NCI-H2196 treated with DMSO at 0.1 percent for 48 hours (cell line): ENCODE results near the gene G2E3.
"Not testable (repeated sequence)": the region's sequence is repeated elsewhere in the genome, so short reads cannot be mapped to it uniquely, and the experiment has no call there.

Experiments used
- DNase-seq: peaks from one replicate; lab custom pipeline; 2025; ENCODE audit not compliant: unreplicated experiment; lab: John Stamatoyannopoulos, UW

The G2E3 gene

GRCh38 chr14:30560581-30560980 is 1.6 kb downstream of the G2E3 start:
- no peak for DNase-seq

GRCh38 chr14:30564235-30564867 is 5.4 kb downstream of the G2E3 start:
- DNase-seq = no peak

- DNase-seq = no peak
These were observed 5.9 kb downstream of the G2E3 start for GRCh38 chr14:30564868-30565248.

- no peak for DNase-seq
These were observed 10.4 kb downstream of the G2E3 start for GRCh38 chr14:30569216-30569902.

- no peak for DNase-seq
These were observed 10.9 kb downstream of the G2E3 start for GRCh38 chr14:30569903-30570226.

GRCh38 chr14:30572237-30572636 is 13.3 kb downstream of the G2E3 start:
- DNase-seq = no peak

- no peak for DNase-seq
These were observed 13.8 kb downstream of the G2E3 start for GRCh38 chr14:30572771-30573170.

- DNase-seq = no peak
These were observed 14.4 kb downstream of the G2E3 start for GRCh38 chr14:30573226-30573814.

- no peak for DNase-seq
These were observed 15.0 kb downstream of the G2E3 start for GRCh38 chr14:30573966-30574365.

GRCh38 chr14:30574777-30575176 is 15.8 kb downstream of the G2E3 start:
- DNase-seq = not testable (repeated sequence)

- DNase-seq = not testable (repeated sequence)
These were observed 17.4 kb downstream of the G2E3 start for GRCh38 chr14:30576333-30576732.

- no peak for DNase-seq
These were observed 21.8 kb downstream of the G2E3 start for GRCh38 chr14:30580616-30581282.

- no peak for DNase-seq
These were observed 22.3 kb downstream of the G2E3 start for GRCh38 chr14:30581283-30581625.

- DNase-seq = no peak
These were observed 23.4 kb downstream of the G2E3 start for GRCh38 chr14:30582376-30582775.

- no peak for DNase-seq
These were observed 25.2 kb downstream of the G2E3 start for GRCh38 chr14:30584058-30584630.

GRCh38 chr14:30585204-30585603 is 26.2 kb downstream of the G2E3 start:
- DNase-seq = no peak

GRCh38 chr14:30587141-30587540 is 28.2 kb downstream of the G2E3 start:
- DNase-seq = no peak

GRCh38 chr14:30588873-30589272 is 29.9 kb downstream of the G2E3 start:
- no peak for DNase-seq

GRCh38 chr14:30596935-30597334 is 38.0 kb downstream of the G2E3 start:
- no peak for DNase-seq

GRCh38 chr14:30597504-30597903 is 38.5 kb downstream of the G2E3 start:
- no peak for DNase-seq

GRCh38 chr14:30600922-30601918 is 42.3 kb downstream of the G2E3 start:
- DNase-seq = no peak
